SK-N-SH (cell line): ENCODE results near the gene ATF6B. TPM values are rescaled to one million over a fixed set of nuclear protein-coding genes. Genes with fewer than 3 reads are reported as not detected.

Experiments used
- CTCF ChIA-PET: fragments of 300-600, 350-600 bp; formaldehyde crosslinking; extraction: SDS; loops from one replicate; lab custom pipeline; 2021; lab: Yijun Ruan, JAX
- POLR2A ChIA-PET: fragments of 350-600 bp; sonication (Branson Sonifier 250); formaldehyde crosslinking; extraction: SDS; loops from one replicate; lab custom pipeline; 2020; ENCODE audit warnings: antibody characterized with exemption, inconsistent platforms; lab: Yijun Ruan, JAX
- DNase-seq: peaks from one replicate; pipeline ENCODE4 v3.0.0; 2012
- H2AFZ ChIP-seq: fragments of 200-600 bp; sonication (generic); 2 replicates; pipeline ENCODE4 v1.8.1; 2016; ENCODE audit warnings: antibody characterized with exemption, mild to moderate bottlenecking, low read depth
- H3F3A ChIP-seq: fragments of 200-600 bp; sonication (generic); replicated peaks from 2 replicates; pipeline ENCODE3; 2016; ENCODE audit warnings: antibody characterized with exemption, mild to moderate bottlenecking; ENCODE audit not compliant: insufficient read depth
- H3K27ac ChIP-seq, 2 experiments: fragments of 200-500 bp in 1 of 2; fragments of 200-600 bp in 1 of 2; sonication (Bioruptor generic) in 1 of 2; sonication (generic), shearing (Covaris generic) in 1 of 2; 2 replicates each; pipeline versions ENCODE4 v1.5.1 to v1.6.1; 2014 to 2016; ENCODE audit warnings: low read depth in 2 of 2, inconsistent platforms in 1 of 2, low read length in 1 of 2, mild to moderate bottlenecking in 1 of 2, mixed read lengths in 1 of 2
- H3K27me3 ChIP-seq: fragments of 200-600 bp; sonication (generic), shearing (Covaris generic); 2 replicates; pipeline ENCODE4 v1.6.1; 2016; ENCODE audit warnings: mixed run types; ENCODE audit not compliant: insufficient read depth
- H3K36me3 ChIP-seq, 2 experiments: fragments of 200-500 bp in 1 of 2; fragments of 200-600 bp in 1 of 2; sonication (Bioruptor generic) in 1 of 2; sonication (generic) in 1 of 2; replicated peaks in 1 of 2; 2 replicates each; pipeline versions ENCODE3 to v1.5.1; 2014 to 2016; ENCODE audit warnings: low read length in 1 of 2, mild to moderate bottlenecking in 1 of 2; ENCODE audit not compliant: insufficient read depth in 2 of 2, control insufficient read depth in 1 of 2
- H3K4me1 ChIP-seq, 2 experiments: fragments of 200-500 bp in 1 of 2; fragments of 200-600 bp in 1 of 2; sonication (Bioruptor generic) in 1 of 2; sonication (generic), shearing (Covaris generic) in 1 of 2; 2 replicates each; pipeline versions ENCODE4 v1.5.1 to v1.6.1; 2014 to 2016; ENCODE audit warnings: low read depth in 1 of 2, low read length in 1 of 2, mixed run types in 1 of 2; ENCODE audit not compliant: insufficient read depth in 2 of 2, control insufficient read depth in 1 of 2
- H3K4me2 ChIP-seq: fragments of 200-600 bp; sonication (generic), shearing (Covaris generic); 2 replicates; pipeline ENCODE4 v1.6.1; 2017; ENCODE audit warnings: mixed run types
- H3K4me3 ChIP-seq, 2 experiments: fragments of 200-500 bp in 1 of 2; fragments of 200-600 bp in 1 of 2; sonication (Bioruptor generic) in 1 of 2; sonication (generic), shearing (Covaris generic) in 1 of 2; 2 replicates each; pipeline versions ENCODE4 v1.5.1 to v1.8.1; 2014 to 2016; ENCODE audit warnings: low read depth in 2 of 2, inconsistent platforms in 1 of 2, low read length in 1 of 2, mild to moderate bottlenecking in 1 of 2, mixed read lengths in 1 of 2, moderate library complexity in 1 of 2
- H3K79me2 ChIP-seq: fragments of 200-600 bp; sonication (generic); 2 replicates; pipeline ENCODE4 v1.8.1; 2017; ENCODE audit warnings: mild to moderate bottlenecking; ENCODE audit not compliant: insufficient read depth
- H3K9ac ChIP-seq: fragments of 200-600 bp; sonication (generic); 2 replicates; pipeline ENCODE4 v1.6.1; 2017; ENCODE audit warnings: mixed run types
- H3K9me2 ChIP-seq: fragments of 200-600 bp; sonication (generic); 2 replicates; pipeline ENCODE4 v1.6.1; 2017; ENCODE audit warnings: mixed run types
- H3K9me3 ChIP-seq: fragments of 200-600 bp; sonication (generic); 2 replicates; pipeline ENCODE4 v1.6.1; 2017; ENCODE audit warnings: mixed run types, mild to moderate bottlenecking, moderate library complexity
- H4K20me1 ChIP-seq: fragments of 200-600 bp; sonication (generic); 2 replicates; pipeline ENCODE4 v1.6.1; 2017; ENCODE audit warnings: mild to moderate bottlenecking, mixed run types; ENCODE audit not compliant: insufficient read depth
- ELF1 ChIP-seq: IDR thresholded peaks from 2 replicates; pipeline ENCODE4 v1.4.0; 2012
- EP300 ChIP-seq, 2 experiments: IDR thresholded peaks; 2 replicates each; pipeline versions ENCODE4 v1.4.0 to v1.6.1; 2012; ENCODE audit warnings: borderline replicate concordance in 1 of 2, low read depth in 1 of 2, low read length in 1 of 2
- JUND ChIP-seq: IDR thresholded peaks from 2 replicates; pipeline ENCODE4 v1.4.0; 2012
- MXI1 ChIP-seq: IDR thresholded peaks from 2 replicates; pipeline ENCODE4 v1.6.1; 2012; ENCODE audit warnings: mild to moderate bottlenecking, low read depth, low read length, improper control_type of control experiment
- NFIC ChIP-seq: IDR thresholded peaks from 2 replicates; pipeline ENCODE4 v1.4.0; 2012; ENCODE audit warnings: borderline replicate concordance
- RCOR1 ChIP-seq: fragments of 150-350 bp; IDR thresholded peaks from 2 replicates; pipeline ENCODE4 v1.6.1; 2017; ENCODE audit warnings: antibody characterized with exemption, low read length
- SMC3 ChIP-seq: IDR thresholded peaks from 2 replicates; pipeline ENCODE4 v1.6.1; 2012; ENCODE audit warnings: low read depth, low read length, improper control_type of control experiment
- TAF1 ChIP-seq: IDR thresholded peaks from 2 replicates; pipeline ENCODE4 v1.6.1; 2012; ENCODE audit warnings: low read depth, mild to moderate bottlenecking, low read length, moderate library complexity, borderline replicate concordance
- YY1 ChIP-seq: IDR thresholded peaks from 2 replicates; pipeline ENCODE4 v1.4.0; 2012; ENCODE audit warnings: low read depth, mild to moderate bottlenecking
- WGBS: methylation state at CpG from one replicate; pipeline ENCODE4 v1.1.6; 2017; ENCODE audit warnings: low lambda C conversion rate; 5-methylcytosine and 5-hydroxymethylcytosine counted together
- polyA plus RNA-seq, 3 experiments: library from polyadenylated mRNA; depleted of rRNA; stranded (reverse); fragments of >200 nt; gene quantifications; 2 replicates each; pipeline ENCODE4 v1.2.3, GENCODE V29; 2012
- TF ChIP-seq, protein P1 (sequence below): fragments of 150-350 bp; IDR thresholded peaks from 2 replicates; pipeline ENCODE4 v1.6.1; 2016; ENCODE audit warnings: mild to moderate bottlenecking, low read depth, low read length
- TF ChIP-seq, protein P2 (sequence below): IDR thresholded peaks from 2 replicates; pipeline ENCODE4; 2012
- TF ChIP-seq, protein P3 (sequence below): IDR thresholded peaks from 2 replicates; pipeline ENCODE4 v1.6.1; 2012; ENCODE audit warnings: mild to moderate bottlenecking, low read depth, low read length, moderate library complexity
- TF ChIP-seq, protein P4 (sequence below): IDR thresholded peaks from 2 replicates; pipeline ENCODE4 v1.4.0; 2012; ENCODE audit warnings: low read depth, borderline replicate concordance
- TF ChIP-seq, protein P5 (sequence below): IDR thresholded peaks from 2 replicates; pipeline ENCODE4 v1.4.0; 2012; ENCODE audit warnings: low read depth, borderline replicate concordance
- TF ChIP-seq, protein P6 (sequence below): fragments of 200-600 bp; sonication (generic); IDR thresholded peaks from 2 replicates; pipeline ENCODE4 v1.6.1; 2017; ENCODE audit warnings: antibody characterized with exemption, mild to moderate bottlenecking, moderate library complexity

ATF6B gene
- polyA plus RNA-seq, 1 of the 3 experiments (the other 2 are of a cell fraction) = 61.3 TPM

DNA sequence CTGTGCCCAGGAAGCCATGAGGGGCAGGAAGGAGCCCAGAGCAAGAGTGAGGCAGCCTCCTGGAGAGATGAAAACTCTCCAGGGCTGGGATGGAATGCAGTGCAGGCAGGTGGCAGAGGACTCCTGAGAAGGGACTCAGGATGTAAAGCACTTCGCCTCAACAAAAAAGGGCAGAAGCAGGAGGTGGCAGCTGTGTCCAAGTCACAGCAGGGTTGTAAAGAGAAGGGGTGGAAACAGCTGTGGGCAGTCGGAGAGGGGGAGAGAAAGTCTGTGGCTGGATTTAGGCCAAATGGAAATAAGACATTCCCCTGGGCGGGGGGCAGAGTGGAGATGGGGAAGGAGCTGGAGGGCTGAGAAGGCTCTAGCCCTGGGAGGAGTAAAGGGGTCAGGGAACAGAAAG is 54.9 kb downstream of the ATF6B start:
- WGBS = 70% methylated on average over 3 of the region's 3 CpGs
- Histone ChIP-seq H4K20me1 (no peaks in the 10 kb centered on the region), H3K4me2 (no peak overlapping the region), H3K9ac (no peak overlapping the region), H3K27me3 (no peaks in the 10 kb centered on the region; the same call in 1 of the 2 replicates), H3K27ac (no peak overlapping the region), H3K4me3 (no peak overlapping the region), H2AFZ (no peak overlapping the region)
- POLR2A ChIA-PET = no interaction called here
- no peak for DNase-seq
- TF ChIP-seq EP300 (IDR thresholded peaks at IDR 0.05; ENCODE audit: borderline replicate concordance in 1 of 2, low read depth in 1 of 2, low read length in 1 of 2) = no peak
- TF ChIP-seq YY1 = no peak
- no peak for TF ChIP-seq ELF1
- TF ChIP-seq, protein P1, sequence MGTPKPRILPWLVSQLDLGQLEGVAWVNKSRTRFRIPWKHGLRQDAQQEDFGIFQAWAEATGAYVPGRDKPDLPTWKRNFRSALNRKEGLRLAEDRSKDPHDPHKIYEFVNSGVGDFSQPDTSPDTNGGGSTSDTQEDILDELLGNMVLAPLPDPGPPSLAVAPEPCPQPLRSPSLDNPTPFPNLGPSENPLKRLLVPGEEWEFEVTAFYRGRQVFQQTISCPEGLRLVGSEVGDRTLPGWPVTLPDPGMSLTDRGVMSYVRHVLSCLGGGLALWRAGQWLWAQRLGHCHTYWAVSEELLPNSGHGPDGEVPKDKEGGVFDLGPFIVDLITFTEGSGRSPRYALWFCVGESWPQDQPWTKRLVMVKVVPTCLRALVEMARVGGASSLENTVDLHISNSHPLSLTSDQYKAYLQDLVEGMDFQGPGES = no peak
- TF ChIP-seq SMC3 = no peak
- TF ChIP-seq, protein P2, sequence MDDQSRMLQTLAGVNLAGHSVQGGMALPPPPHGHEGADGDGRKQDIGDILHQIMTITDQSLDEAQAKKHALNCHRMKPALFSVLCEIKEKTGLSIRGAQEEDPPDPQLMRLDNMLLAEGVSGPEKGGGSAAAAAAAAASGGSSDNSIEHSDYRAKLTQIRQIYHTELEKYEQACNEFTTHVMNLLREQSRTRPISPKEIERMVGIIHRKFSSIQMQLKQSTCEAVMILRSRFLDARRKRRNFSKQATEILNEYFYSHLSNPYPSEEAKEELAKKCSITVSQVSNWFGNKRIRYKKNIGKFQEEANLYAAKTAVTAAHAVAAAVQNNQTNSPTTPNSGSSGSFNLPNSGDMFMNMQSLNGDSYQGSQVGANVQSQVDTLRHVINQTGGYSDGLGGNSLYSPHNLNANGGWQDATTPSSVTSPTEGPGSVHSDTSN = no peak
- TF ChIP-seq, protein P3, sequence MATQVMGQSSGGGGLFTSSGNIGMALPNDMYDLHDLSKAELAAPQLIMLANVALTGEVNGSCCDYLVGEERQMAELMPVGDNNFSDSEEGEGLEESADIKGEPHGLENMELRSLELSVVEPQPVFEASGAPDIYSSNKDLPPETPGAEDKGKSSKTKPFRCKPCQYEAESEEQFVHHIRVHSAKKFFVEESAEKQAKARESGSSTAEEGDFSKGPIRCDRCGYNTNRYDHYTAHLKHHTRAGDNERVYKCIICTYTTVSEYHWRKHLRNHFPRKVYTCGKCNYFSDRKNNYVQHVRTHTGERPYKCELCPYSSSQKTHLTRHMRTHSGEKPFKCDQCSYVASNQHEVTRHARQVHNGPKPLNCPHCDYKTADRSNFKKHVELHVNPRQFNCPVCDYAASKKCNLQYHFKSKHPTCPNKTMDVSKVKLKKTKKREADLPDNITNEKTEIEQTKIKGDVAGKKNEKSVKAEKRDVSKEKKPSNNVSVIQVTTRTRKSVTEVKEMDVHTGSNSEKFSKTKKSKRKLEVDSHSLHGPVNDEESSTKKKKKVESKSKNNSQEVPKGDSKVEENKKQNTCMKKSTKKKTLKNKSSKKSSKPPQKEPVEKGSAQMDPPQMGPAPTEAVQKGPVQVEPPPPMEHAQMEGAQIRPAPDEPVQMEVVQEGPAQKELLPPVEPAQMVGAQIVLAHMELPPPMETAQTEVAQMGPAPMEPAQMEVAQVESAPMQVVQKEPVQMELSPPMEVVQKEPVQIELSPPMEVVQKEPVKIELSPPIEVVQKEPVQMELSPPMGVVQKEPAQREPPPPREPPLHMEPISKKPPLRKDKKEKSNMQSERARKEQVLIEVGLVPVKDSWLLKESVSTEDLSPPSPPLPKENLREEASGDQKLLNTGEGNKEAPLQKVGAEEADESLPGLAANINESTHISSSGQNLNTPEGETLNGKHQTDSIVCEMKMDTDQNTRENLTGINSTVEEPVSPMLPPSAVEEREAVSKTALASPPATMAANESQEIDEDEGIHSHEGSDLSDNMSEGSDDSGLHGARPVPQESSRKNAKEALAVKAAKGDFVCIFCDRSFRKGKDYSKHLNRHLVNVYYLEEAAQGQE = no peak
- TF ChIP-seq TAF1 = no peak
- no peak for TF ChIP-seq NFIC
- TF ChIP-seq, protein P4, sequence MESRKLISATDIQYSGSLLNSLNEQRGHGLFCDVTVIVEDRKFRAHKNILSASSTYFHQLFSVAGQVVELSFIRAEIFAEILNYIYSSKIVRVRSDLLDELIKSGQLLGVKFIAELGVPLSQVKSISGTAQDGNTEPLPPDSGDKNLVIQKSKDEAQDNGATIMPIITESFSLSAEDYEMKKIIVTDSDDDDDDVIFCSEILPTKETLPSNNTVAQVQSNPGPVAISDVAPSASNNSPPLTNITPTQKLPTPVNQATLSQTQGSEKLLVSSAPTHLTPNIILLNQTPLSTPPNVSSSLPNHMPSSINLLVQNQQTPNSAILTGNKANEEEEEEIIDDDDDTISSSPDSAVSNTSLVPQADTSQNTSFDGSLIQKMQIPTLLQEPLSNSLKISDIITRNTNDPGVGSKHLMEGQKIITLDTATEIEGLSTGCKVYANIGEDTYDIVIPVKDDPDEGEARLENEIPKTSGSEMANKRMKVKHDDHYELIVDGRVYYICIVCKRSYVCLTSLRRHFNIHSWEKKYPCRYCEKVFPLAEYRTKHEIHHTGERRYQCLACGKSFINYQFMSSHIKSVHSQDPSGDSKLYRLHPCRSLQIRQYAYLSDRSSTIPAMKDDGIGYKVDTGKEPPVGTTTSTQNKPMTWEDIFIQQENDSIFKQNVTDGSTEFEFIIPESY = no peak
- TF ChIP-seq MXI1 = no peak
- TF ChIP-seq, protein P5, sequence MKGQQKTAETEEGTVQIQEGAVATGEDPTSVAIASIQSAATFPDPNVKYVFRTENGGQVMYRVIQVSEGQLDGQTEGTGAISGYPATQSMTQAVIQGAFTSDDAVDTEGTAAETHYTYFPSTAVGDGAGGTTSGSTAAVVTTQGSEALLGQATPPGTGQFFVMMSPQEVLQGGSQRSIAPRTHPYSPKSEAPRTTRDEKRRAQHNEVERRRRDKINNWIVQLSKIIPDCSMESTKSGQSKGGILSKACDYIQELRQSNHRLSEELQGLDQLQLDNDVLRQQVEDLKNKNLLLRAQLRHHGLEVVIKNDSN = no peak
- TF ChIP-seq, protein P6, sequence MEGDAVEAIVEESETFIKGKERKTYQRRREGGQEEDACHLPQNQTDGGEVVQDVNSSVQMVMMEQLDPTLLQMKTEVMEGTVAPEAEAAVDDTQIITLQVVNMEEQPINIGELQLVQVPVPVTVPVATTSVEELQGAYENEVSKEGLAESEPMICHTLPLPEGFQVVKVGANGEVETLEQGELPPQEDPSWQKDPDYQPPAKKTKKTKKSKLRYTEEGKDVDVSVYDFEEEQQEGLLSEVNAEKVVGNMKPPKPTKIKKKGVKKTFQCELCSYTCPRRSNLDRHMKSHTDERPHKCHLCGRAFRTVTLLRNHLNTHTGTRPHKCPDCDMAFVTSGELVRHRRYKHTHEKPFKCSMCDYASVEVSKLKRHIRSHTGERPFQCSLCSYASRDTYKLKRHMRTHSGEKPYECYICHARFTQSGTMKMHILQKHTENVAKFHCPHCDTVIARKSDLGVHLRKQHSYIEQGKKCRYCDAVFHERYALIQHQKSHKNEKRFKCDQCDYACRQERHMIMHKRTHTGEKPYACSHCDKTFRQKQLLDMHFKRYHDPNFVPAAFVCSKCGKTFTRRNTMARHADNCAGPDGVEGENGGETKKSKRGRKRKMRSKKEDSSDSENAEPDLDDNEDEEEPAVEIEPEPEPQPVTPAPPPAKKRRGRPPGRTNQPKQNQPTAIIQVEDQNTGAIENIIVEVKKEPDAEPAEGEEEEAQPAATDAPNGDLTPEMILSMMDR = no peak
- no peak for TF ChIP-seq RCOR1
- no peak for TF ChIP-seq JUND
- TF ChIP-seq, all 33 proteins: peak for 0
- no peaks in the 10 kb centered on the region for H3K9me3 ChIP-seq
- CTCF ChIA-PET = interaction anchor here (1.0 to 1.3 kb wide), 2 partner anchors 15 to 25 kb away, joined by 3 to 5 read pairs; no protein-coding TSS in a partner anchor
- no peaks in the 10 kb centered on the region for H3K36me3 ChIP-seq
- no peaks in the 10 kb centered on the region for H3K79me2 ChIP-seq
- no peaks in the 10 kb centered on the region for H3K9me2 ChIP-seq
- no peaks in the 10 kb centered on the region for H3F3A ChIP-seq
- H3K4me1 ChIP-seq = no peaks in the 10 kb centered on the region
